NT2/D1 (cell line): Measurements from ENCODE around the gene RHBDL3.

Experiments
- SUZ12 ChIP-seq: IDR thresholded peaks from 2 replicates; pipeline ENCODE4 v1.6.1; 2011; ENCODE audit not compliant: insufficient read length, insufficient read depth; ENCODE audit errors: extremely low read depth
- YY1 ChIP-seq: IDR thresholded peaks from 2 replicates; pipeline ENCODE4 v1.6.1; 2011; ENCODE audit not compliant: insufficient read length, insufficient read depth
- ZNF274 ChIP-seq: IDR thresholded peaks from 2 replicates; pipeline ENCODE4 v1.6.1; 2011; ENCODE audit warnings: mild to moderate bottlenecking, low read depth, low read length

DNA sequence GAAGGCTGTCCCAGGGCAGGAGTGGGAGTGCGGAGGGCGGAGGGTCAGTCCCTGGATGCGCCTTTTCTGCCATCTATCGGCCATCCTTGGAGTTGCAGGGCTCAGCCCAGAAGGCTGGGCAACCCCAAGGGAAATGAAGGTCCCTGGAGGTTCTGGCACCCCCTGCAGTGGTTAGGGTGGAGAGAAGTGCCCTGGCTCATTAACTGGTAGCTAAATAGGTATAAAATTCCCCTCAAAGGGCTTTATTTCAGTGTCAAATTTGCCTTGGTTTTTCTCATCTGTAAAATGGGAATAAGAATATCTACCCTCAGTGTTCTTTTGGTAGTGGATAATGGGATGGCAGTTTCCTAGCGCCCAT, 53.9 kb downstream of the RHBDL3 start:
- TF ChIP-seq ZNF274 (no peak), YY1 (no peak), SUZ12 (no peak)
